ENCODE measurements around the gene COMMD1. TPM values are rescaled to one million over a fixed set of nuclear protein-coding genes. Genes with fewer than 3 reads are reported as not detected.

COMMD1 gene
- total and polyA plus RNA-seq, 2 donors from 2014 or later: 38.5 to 99.4 TPM

GRCh38 chr2:62177392-62178049 lies 272.0 kb downstream of the COMMD1 start:
- no peak for TF ChIP-seq CTCF (IDR thresholded peaks at IDR 0.05; ENCODE audit: borderline replicate concordance, extremely low read depth, insufficient read depth)
- no peak for DNase-seq
- no peaks in the 10 kb centered on the region for H3K9me3 ChIP-seq (ENCODE audit: control insufficient read depth in 2 of 3, insufficient read depth in 1 of 3, low read length in 3 of 3)
- peaks cover 0 to 11% (median 9%) of the 10 kb centered on the region in 3 donors for H3K4me1 ChIP-seq (ENCODE audit: control insufficient read depth in 2 of 3, insufficient read depth in 2 of 3, low read depth in 1 of 3, low read length in 3 of 3)
- FAIRE-seq: no peak
- H3K27ac ChIP-seq (ENCODE audit: low read depth in 2 of 2, low read length in 2 of 2): no peak overlapping the region
- no peak overlapping the region for H3K9ac ChIP-seq (ENCODE audit: low read length in 3 of 3)
- intact Hi-C loops (cut with DNase I): no loop called here
- no peak overlapping the region for H3K4me3 ChIP-seq (ENCODE audit: low read length in 3 of 3)
- no peaks in the 10 kb centered on the region for H3K27me3 ChIP-seq (ENCODE audit: control insufficient read depth, insufficient read depth, low read length)
- no peaks in the 10 kb centered on the region for H3K36me3 ChIP-seq (ENCODE audit: control insufficient read depth in 2 of 3, insufficient read depth in 3 of 3, low read length in 3 of 3)

- no peak overlapping the region for H3K4me3 ChIP-seq (ENCODE audit: low read length in 3 of 3)
- intact Hi-C loops (cut with DNase I): no loop called here
- no peak for TF ChIP-seq CTCF (IDR thresholded peaks at IDR 0.05; ENCODE audit: borderline replicate concordance, extremely low read depth, insufficient read depth)
- H3K4me1 ChIP-seq (ENCODE audit: control insufficient read depth in 2 of 3, insufficient read depth in 2 of 3, low read depth in 1 of 3, low read length in 3 of 3): peaks cover 0 to 11% (median 9%) of the 10 kb centered on the region in 3 donors
- H3K9ac ChIP-seq (ENCODE audit: low read length in 3 of 3): no peak overlapping the region
- DNase-seq (peak in 1 of 5 donors; percentile 31), FAIRE-seq (peak; percentile 62)
- no peaks in the 10 kb centered on the region for H3K9me3 ChIP-seq (ENCODE audit: control insufficient read depth in 2 of 3, insufficient read depth in 1 of 3, low read length in 3 of 3)
- H3K36me3 ChIP-seq (ENCODE audit: control insufficient read depth in 2 of 3, insufficient read depth in 3 of 3, low read length in 3 of 3): no peaks in the 10 kb centered on the region
- H3K27ac ChIP-seq (ENCODE audit: low read depth in 2 of 2, low read length in 2 of 2): peak overlapping the region; percentile 9 to 61
- H3K27me3 ChIP-seq (ENCODE audit: control insufficient read depth, insufficient read depth, low read length): no peaks in the 10 kb centered on the region
These were observed 273.3 kb downstream of the COMMD1 start for GRCh38 chr2:62178741-62179271.

GRCh38 chr2:62180975-62181374 lies 275.5 kb downstream of the COMMD1 start:
- intact Hi-C loops (cut with DNase I): no loop called here
- no peak for FAIRE-seq

More at GRCh38 chr2:62180975-62181374, 275.5 kb downstream of the COMMD1 start:
- TF ChIP-seq CTCF (IDR thresholded peaks at IDR 0.05; ENCODE audit: borderline replicate concordance, extremely low read depth, insufficient read depth): no peak
- no peak overlapping the region for H3K4me3 ChIP-seq (ENCODE audit: low read length in 3 of 3)
- no peak overlapping the region for H3K9ac ChIP-seq (ENCODE audit: low read length in 3 of 3)
- H3K27me3 ChIP-seq (ENCODE audit: control insufficient read depth, insufficient read depth, low read length): no peaks in the 10 kb centered on the region
- no peak overlapping the region for H3K27ac ChIP-seq (ENCODE audit: low read depth in 2 of 2, low read length in 2 of 2)
- no peak for DNase-seq
- H3K9me3 ChIP-seq (ENCODE audit: control insufficient read depth in 2 of 3, insufficient read depth in 1 of 3, low read length in 3 of 3): no peaks in the 10 kb centered on the region
- H3K36me3 ChIP-seq (ENCODE audit: control insufficient read depth in 2 of 3, insufficient read depth in 3 of 3, low read length in 3 of 3): no peaks in the 10 kb centered on the region
- H3K4me1 ChIP-seq (ENCODE audit: control insufficient read depth in 2 of 3, insufficient read depth in 2 of 3, low read depth in 1 of 3, low read length in 3 of 3): peaks cover 0 to 11% (median 9%) of the 10 kb centered on the region in 3 donors

Measured in kidney (tissue), 14 donors.